SK-N-MC (cell line): ENCODE measurements around the gene TTLL1.

Experiments
- EZH2 ChIP-seq: fragments of 200-600 bp; sonication (generic); IDR thresholded peaks from one replicate; pipeline ENCODE4 v1.6.1; 2017; ENCODE audit warnings: antibody characterized with exemption
- FOXP2 ChIP-seq: optimal IDR thresholded peaks from 2 replicates; pipeline ENCODE3; 2011; ENCODE audit warnings: mild to moderate bottlenecking, moderate library complexity; ENCODE audit not compliant: insufficient read depth; ENCODE audit errors: extremely low read length, control extremely low read depth
- POLR2AphosphoS5 ChIP-seq: IDR thresholded peaks from 2 replicates; pipeline ENCODE4 v1.6.1; 2012; ENCODE audit warnings: mild to moderate bottlenecking, low read depth, low read length, borderline replicate concordance

DNA sequence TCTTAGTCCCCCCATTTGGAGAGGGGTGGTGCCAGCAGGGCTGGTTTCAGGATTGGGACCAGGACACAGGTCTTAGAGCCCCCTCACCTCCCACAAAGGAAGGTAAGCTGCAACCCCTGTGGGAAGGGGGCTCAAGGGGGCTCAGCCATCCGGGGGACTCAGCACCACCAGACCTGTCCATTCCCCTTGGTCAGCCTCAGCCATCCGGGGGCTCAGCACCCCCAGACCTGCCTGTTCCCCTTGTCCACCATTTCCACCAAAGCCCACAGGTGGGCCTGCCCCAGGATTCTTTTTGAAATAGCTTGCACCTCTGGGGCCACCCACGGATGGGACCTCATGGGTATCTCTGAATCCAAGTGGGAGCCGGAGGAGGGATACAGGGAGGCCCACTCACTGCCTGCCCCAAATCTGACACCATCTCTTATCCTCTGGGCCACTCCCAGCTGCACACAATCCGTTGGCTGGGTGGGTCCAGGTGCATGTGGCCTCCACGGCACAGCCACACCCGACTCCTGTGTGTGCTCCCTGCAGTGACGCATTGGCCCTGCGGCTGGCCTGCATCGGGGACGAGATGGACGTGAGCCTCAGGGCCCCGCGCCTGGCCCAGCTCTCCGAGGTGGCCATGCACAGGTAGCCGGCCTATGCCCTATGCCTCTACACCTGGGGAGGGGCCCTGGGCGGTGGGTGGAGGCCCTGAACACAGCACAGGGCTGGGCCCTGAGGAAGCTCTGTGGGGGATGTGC is 38.1 kb upstream of the TTLL1 start:
- TF ChIP-seq POLR2AphosphoS5 = no peak
- TF ChIP-seq EZH2 = no peak
- TF ChIP-seq FOXP2 = no peak
